Liver (tissue), 3 donors: Measurements from ENCODE around the gene ENKD1.

Experiments used
- CTCF ChIP-seq: fragments of 150-350 bp; IDR thresholded peaks from 2 replicates; pipeline ENCODE4 v1.5.1; 2017; ENCODE audit warnings: improper control_type of control experiment, low read depth, low read length; ENCODE audit not compliant: missing input control
- EGR1 ChIP-seq, 2 donors: IDR thresholded peaks; 2 replicates each; pipeline ENCODE4 v1.6.1; 2016 to 2018; ENCODE audit warnings: antibody characterized with exemption in 2 of 2, low read depth in 2 of 2
- GABPA ChIP-seq, 2 donors: IDR thresholded peaks in 1 of 2; conservative IDR thresholded peaks in 1 of 2; 2 replicates each; pipeline ENCODE4 v1.6.1; 2016; ENCODE audit warnings: antibody characterized with exemption in 2 of 2, mild to moderate bottlenecking in 1 of 2, moderate library complexity in 1 of 2
- REST ChIP-seq: IDR thresholded peaks from 2 replicates; pipeline ENCODE4 v1.6.1; 2016; ENCODE audit warnings: antibody characterized with exemption, mild to moderate bottlenecking
- SP1 ChIP-seq: IDR thresholded peaks from 2 replicates; pipeline ENCODE4 v1.6.1; 2018; ENCODE audit warnings: antibody characterized with exemption, mild to moderate bottlenecking
- donor health status: healthy.
- donor health status: healthy.

- TF ChIP-seq CTCF (no peak), GABPA (IDR thresholded peaks at IDR 0.05 in 1 of 2, conservative IDR thresholded peaks at IDR 0.05 in 1 of 2) (no peak), REST (no peak), EGR1 (IDR thresholded peaks at IDR 0.05; ENCODE audit: low read depth in 2 of 2) (no peak), SP1 (no peak)
These were observed 12.7 kb downstream of the ENKD1 start for GRCh38 chr16:67653789-67654402.
